Stomach (tissue), 4 donors: ENCODE data around the gene FANCD2OS.

Experiments
- EP300 ChIP-seq: sonication (generic); formaldehyde crosslinking; IDR thresholded peaks from one replicate; pipeline ENCODE4 v1.6.1; 2017; ENCODE audit warnings: antibody characterized with exemption
- TF ChIP-seq, protein P1 (sequence below), 7 experiments: fragments of 450-650 bp in 4 of 7; fragments of 200-600 bp in 3 of 7; sonication (generic) in 3 of 7; IDR thresholded peaks; one replicate each; pipeline ENCODE4 v1.5.1; 2016 to 2019; ENCODE audit warnings: antibody characterized with exemption in 7 of 7, control low read depth in 2 of 7, mild to moderate bottlenecking in 1 of 7

DNA sequence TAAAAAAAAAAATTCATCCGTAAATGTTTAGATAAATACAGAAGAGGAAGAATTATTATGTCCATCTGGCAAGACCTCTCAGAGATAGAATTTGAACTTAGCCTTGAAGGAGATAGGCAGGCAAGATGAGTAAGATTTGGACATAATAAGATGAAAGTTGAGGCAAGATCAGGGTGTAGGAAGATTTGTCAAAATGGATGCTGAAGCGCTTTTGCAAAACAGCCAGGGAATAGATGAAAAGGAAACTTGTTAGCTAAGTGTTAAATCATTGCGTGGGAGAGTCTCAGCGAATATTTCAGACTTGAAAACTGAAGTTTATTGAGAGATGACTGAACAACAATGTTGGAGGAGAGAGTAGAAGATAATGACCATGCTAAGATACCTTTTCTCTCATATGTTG, 14.7 kb upstream of the FANCD2OS start:
- TF ChIP-seq, protein P1, sequence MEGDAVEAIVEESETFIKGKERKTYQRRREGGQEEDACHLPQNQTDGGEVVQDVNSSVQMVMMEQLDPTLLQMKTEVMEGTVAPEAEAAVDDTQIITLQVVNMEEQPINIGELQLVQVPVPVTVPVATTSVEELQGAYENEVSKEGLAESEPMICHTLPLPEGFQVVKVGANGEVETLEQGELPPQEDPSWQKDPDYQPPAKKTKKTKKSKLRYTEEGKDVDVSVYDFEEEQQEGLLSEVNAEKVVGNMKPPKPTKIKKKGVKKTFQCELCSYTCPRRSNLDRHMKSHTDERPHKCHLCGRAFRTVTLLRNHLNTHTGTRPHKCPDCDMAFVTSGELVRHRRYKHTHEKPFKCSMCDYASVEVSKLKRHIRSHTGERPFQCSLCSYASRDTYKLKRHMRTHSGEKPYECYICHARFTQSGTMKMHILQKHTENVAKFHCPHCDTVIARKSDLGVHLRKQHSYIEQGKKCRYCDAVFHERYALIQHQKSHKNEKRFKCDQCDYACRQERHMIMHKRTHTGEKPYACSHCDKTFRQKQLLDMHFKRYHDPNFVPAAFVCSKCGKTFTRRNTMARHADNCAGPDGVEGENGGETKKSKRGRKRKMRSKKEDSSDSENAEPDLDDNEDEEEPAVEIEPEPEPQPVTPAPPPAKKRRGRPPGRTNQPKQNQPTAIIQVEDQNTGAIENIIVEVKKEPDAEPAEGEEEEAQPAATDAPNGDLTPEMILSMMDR (IDR thresholded peaks at IDR 0.05): no peak
- no peak for TF ChIP-seq EP300
